Activated T-cell treated with anti-CD3 and anti-CD28 coated beads, Interleukin-2, amount 50 U/mL, for 72 hours (primary cell): ENCODE measurements around the gene TFCP2. TPM values are rescaled to one million over a fixed set of nuclear protein-coding genes. Genes with fewer than 3 reads are reported as not detected.

Source experiments
- ATAC-seq, 2 donors: fragments of 150-1000 bp; cut with Tn5 transposase; replicated peaks in 1 of 2; 2 replicates each; pipeline ENCODE4 v1.10.0; 2021; ENCODE audit warnings: moderate library complexity in 2 of 2, mild to moderate bottlenecking in 1 of 2
- DNase-seq, 2 donors: peaks; one replicate each; pipeline ENCODE4 v3.0.0; 2021 to 2022; ENCODE audit warnings: mixed read lengths in 1 of 2
- H3K27ac Mint-ChIP-seq: one replicate; pipeline ENCODE4 v1.8.0; 2022; ENCODE audit warnings: mild to moderate bottlenecking, moderate library complexity, mixed read lengths
- H3K27me3 Mint-ChIP-seq: one replicate; pipeline ENCODE4 v1.8.0; 2022; ENCODE audit warnings: low read depth, mixed read lengths
- H3K36me3 Mint-ChIP-seq, 2 donors: one replicate each; pipeline ENCODE4 v1.8.0; 2022; ENCODE audit warnings: mixed read lengths in 2 of 2, mild to moderate bottlenecking in 1 of 2; ENCODE audit not compliant: insufficient read depth in 2 of 2
- H3K4me1 Mint-ChIP-seq: one replicate; pipeline ENCODE4 v1.8.0; 2022; ENCODE audit warnings: low read depth, mixed read lengths
- H3K4me3 Mint-ChIP-seq, 2 donors: one replicate each; pipeline ENCODE4 v1.8.0; 2022; ENCODE audit warnings: mild to moderate bottlenecking in 2 of 2, mixed read lengths in 2 of 2, moderate library complexity in 2 of 2
- H3K9me3 Mint-ChIP-seq, 2 donors: one replicate each; pipeline ENCODE4 v1.8.0; 2022; ENCODE audit warnings: mixed read lengths in 2 of 2
- total RNA-seq, 2 donors: library from RNA; stranded (reverse); gene quantifications; one replicate each; pipeline ENCODE4 v1.2.3, GENCODE V29; 2022

The TFCP2 gene
- total RNA-seq, 2 donors from 2014 or later, result 36.9 to 49.2 TPM

DNA sequence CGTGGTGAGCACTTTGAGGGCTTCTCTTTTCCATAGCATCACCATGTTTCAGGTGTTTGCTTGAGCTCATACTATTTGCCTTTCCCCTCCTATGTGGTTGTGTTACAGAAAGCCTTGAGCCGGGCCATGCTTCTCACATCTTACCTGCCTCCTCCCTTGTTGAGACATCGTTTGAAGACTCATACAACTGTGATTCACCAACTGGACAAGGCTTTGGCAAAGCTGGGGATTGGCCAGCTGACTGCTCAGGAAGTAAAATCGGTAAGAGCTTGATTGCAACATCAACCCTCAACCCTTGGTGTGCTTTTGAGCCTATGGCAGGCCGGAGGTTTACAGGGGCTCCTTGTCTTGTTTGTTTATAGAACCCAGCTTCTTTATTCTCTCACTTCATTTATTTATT is 116.7 kb downstream of the TFCP2 start:
- DNase-seq, result no peak
- no peaks in the 10 kb centered on the region for H3K9me3 Mint-ChIP-seq
- H3K36me3 Mint-ChIP-seq, result peaks cover 8 to 36% of the 10 kb centered on the region in 2 donors
- H3K4me1 Mint-ChIP-seq, result peaks cover 21% of the 10 kb centered on the region
- H3K4me3 Mint-ChIP-seq, result no peak overlapping the region
- no peak for ATAC-seq
- no peaks in the 10 kb centered on the region for H3K27me3 Mint-ChIP-seq
- no peak overlapping the region for H3K27ac Mint-ChIP-seq

DNA sequence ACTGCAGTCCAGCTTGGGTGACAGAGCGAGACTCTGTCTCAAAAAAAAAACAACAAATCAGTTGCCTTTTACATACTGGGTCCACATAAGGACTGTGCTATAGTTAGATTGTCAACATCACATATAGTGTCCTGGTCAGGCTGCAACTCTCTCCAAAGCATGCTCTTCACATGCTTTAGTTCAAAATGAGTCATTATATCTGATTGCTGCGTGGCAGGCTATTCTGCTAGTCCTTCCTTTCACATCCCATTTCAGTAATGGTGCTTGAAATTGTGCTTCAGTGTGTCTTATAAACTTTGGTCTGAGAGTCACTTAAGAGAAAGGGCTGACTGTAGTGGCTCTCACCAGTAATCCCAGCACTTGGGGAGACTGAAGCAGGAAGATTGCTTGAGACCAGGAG is 117.9 kb downstream of the TFCP2 start:
- Mint-ChIP-seq H3K27me3 (no peaks in the 10 kb centered on the region), H3K27ac (no peak overlapping the region), H3K4me3 (no peak overlapping the region), H3K4me1 (peaks cover 27% of the 10 kb centered on the region), H3K36me3 (peaks cover 8 to 32% of the 10 kb centered on the region in 2 donors), H3K9me3 (no peaks in the 10 kb centered on the region)
- ATAC-seq (no peak), DNase-seq (no peak)

DNA sequence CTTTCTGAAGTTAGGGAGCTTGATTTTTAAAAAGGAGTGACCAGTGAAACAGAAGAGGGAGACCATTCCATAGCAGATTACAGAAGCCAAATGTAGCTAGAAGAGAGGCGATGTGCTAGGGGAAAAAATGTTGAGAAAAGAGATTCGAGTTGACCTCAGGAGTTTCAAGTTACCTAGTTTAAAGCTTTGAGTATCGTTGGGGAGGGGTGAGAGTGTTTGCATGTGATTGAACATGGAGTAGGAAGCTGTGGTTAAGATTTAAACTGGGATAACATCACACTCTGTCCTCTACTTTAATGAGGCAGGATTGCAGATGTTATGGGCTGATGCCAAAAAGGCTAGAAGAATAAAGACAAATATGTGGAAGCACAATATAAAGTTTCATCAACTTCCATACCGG is 121.1 kb downstream of the TFCP2 start:
- peaks cover 15 to 20% of the 10 kb centered on the region in 2 donors for H3K36me3 Mint-ChIP-seq
- H3K4me3 Mint-ChIP-seq, result peak overlapping the region; percentile 6 to 9
- peaks cover 47% of the 10 kb centered on the region for H3K4me1 Mint-ChIP-seq
- H3K27me3 Mint-ChIP-seq, result no peaks in the 10 kb centered on the region
- no peaks in the 10 kb centered on the region for H3K9me3 Mint-ChIP-seq
- DNase-seq, result no peak
- H3K27ac Mint-ChIP-seq, result peak overlapping the region; percentile 85
- no peak for ATAC-seq

DNA sequence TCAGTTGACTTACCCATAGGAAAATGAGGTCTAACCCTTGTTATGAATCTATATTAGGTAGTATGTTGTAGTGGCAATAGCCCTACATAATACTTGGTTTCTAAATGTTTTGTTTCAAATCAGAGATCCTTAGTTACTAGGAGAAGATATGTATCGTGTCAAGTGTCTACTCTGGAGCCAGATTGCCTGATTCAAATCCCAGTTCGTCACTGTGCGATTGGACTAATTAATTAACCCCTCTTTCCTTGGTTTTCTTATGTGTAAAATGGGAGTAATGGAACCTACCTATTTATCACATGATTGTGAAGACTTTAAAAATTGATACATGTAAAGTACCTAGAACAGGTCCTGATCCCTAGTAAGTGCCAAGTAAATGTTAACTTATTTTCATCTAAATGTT is 123.4 kb downstream of the TFCP2 start:
- Mint-ChIP-seq H3K4me3 (peak overlapping the region; percentile 96 to 99), H3K27ac (peak overlapping the region; percentile 94), H3K36me3 (peaks cover 11 to 14% of the 10 kb centered on the region in 2 donors), H3K27me3 (no peaks in the 10 kb centered on the region), H3K4me1 (peaks cover 51% of the 10 kb centered on the region), H3K9me3 (no peaks in the 10 kb centered on the region)
- DNase-seq, result no peak
- no peak for ATAC-seq

DNA sequence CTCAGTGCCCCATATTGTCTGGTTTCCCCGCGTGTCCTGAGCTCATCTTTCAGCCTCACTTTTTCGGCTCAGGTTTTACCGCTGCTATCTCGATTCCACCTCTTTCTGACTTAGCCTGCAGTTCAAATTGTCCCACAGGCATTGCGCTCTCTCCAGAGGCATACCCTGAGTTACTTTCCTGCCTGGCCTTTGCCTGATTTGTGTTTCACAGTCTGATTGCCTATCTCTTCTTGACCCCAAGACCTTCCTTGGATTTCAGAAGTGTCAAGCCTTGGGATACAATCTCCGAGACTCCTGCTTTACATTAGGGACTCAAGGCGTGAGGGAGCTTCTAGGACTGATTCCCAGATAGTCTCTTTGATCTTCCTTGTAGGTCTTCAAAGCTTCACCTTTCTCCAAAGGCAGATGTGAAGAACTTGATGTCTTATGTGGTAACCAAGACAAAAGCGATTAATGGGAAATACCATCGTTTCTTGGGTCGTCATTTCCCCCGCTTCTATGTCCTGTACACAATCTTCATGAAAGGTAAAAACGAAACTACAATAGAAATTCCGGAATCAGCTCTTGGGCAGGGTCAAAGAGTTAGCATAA is 124.2 kb downstream of the TFCP2 start:
- Mint-ChIP-seq H3K4me3 (peak overlapping the region; percentile 96 to 99), H3K27me3 (no peaks in the 10 kb centered on the region), H3K36me3 (peaks cover 11% of the 10 kb centered on the region in 2 donors), H3K4me1 (peaks cover 51% of the 10 kb centered on the region), H3K9me3 (no peaks in the 10 kb centered on the region), H3K27ac (peak overlapping the region; percentile 94)
- ATAC-seq (no peak), DNase-seq (peak in 1 of 2 donors; percentile 21)

DNA sequence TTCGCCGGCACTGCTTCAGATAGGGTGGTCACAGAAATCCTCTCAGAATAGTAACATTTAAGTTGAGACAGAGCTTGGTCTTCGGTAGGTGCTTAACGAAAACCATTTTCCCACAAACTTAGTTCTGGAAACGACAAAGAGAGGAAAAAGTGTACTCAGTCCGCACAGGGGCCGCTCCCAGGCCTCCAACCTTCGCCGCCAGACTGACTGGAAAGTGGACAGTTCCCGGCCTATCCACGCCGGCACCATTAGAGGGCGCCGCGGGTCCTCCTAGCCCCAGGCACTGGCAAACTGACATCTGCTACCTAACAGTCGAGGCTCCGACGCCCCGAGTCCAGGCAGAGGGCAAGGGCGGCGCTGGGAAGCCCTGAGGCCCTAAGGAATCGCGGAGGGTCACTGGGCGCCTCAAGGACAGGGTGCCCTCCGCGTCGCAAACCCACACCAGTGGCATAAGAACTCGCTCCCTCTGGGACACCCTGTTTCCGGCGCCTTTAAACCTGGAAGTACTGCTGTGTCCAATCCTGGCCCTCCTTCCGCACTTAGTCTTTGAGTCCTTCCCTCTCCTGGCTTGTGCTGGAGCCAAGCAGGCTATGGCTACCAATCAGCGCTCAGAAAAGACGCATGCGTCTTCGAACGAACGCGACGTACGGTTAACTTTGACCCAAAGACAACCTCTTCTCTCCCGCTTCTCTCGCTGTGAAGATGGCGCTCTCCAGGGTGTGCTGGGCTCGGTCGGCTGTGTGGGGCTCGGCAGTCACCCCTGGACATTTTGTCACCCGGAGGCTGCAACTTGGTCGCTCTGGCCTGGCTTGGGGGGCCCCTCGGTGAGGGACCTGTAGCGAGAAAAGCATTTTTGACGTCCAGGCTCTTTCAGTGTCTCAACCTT is 125.0 kb downstream of the TFCP2 start, which contains the start of gene LETMD1:
Gene LETMD1 (plus strand): TSS at position 673 of the 886 bp plus-strand sequence. CDS start 30 bp downstream, at position 703.
- H3K9me3 Mint-ChIP-seq, result no peaks in the 10 kb centered on the region
- H3K36me3 Mint-ChIP-seq, result peaks cover 10 to 11% of the 10 kb centered on the region in 2 donors
- ATAC-seq (peak; percentile 96 to 97), DNase-seq (peak; percentile 89 to 93)
- no peaks in the 10 kb centered on the region for H3K27me3 Mint-ChIP-seq
- peak within 1 kb of the TSS; percentile 96 to 99 for H3K4me3 Mint-ChIP-seq
- peaks cover 51% of the 10 kb centered on the region for H3K4me1 Mint-ChIP-seq
- peak within 1 kb of the TSS; percentile 94 for H3K27ac Mint-ChIP-seq

Other genes starting within 250 kb of the TFCP2 start
- not detected for gene HIGD1C, start 220.6 kb downstream of the TFCP2 start, total RNA-seq
- gene SLC11A2, start 146.8 kb downstream of the TFCP2 start, total RNA-seq, result 10 to 100 TPM; 44.8 to 54.5 TPM
- 100 to 1,000 TPM; 120 to 129 TPM for gene LETMD1, start 124.8 kb downstream of the TFCP2 start, total RNA-seq
- 10 to 100 TPM; 30.6 to 33.4 TPM for gene CSRNP2, start 89.5 kb downstream of the TFCP2 start, total RNA-seq
- gene POU6F1, start 44.9 kb upstream of the TFCP2 start, total RNA-seq, result 10 to 100 TPM; 12.0 to 16.0 TPM
- gene DAZAP2, start 65.7 kb upstream of the TFCP2 start, total RNA-seq, result 100 to 1,000 TPM; 114 TPM
- 1 to 10 TPM in 1 of 2 donors, under 1 TPM in 1; 0.86 to 2.1 TPM for gene SMAGP, start 97.3 kb upstream of the TFCP2 start, total RNA-seq
- 100 to 1,000 TPM; 102 to 104 TPM for gene BIN2, start 151.0 kb upstream of the TFCP2 start, total RNA-seq
- gene CELA1, start 173.5 kb upstream of the TFCP2 start, total RNA-seq, result under 1 TPM in 1 of 2 donors, not detected in 1; 0.26 TPM
- 10 to 100 TPM; 12.6 to 13.0 TPM for gene GALNT6, start 218.3 kb upstream of the TFCP2 start, total RNA-seq